Coronary artery (tissue), 2 donors: ENCODE data around the gene ZBTB11.

Experiments used
- DNase-seq: peaks from one replicate; pipeline ENCODE4 v3.0.0-alpha.2; 2017; ENCODE audit warnings: low spot score
- H3K27ac ChIP-seq, 2 donors: fragments of 200-600 bp; sonication (generic); one replicate each; pipeline ENCODE4 v1.5.1; 2016 to 2019
- H3K4me3 ChIP-seq: fragments of 200-600 bp; sonication (generic); 2 replicates; pipeline ENCODE4 v1.5.1; 2016; ENCODE audit warnings: mild to moderate bottlenecking, moderate library complexity
- CTCF ChIP-seq: fragments of 200-600 bp; sonication (generic); IDR thresholded peaks from one replicate; pipeline ENCODE4 v1.5.1; 2019; ENCODE audit warnings: antibody characterized with exemption

The ZBTB11 gene

GRCh38 chr3:101676216-101676764 is 642 bp downstream of the ZBTB11 start:
- peak overlapping the region; percentile 98 for H3K4me3 ChIP-seq
- DNase-seq: peak; percentile 96
- peak overlapping the region; percentile 93 to 98 for H3K27ac ChIP-seq
- no peak for TF ChIP-seq CTCF

- Histone ChIP-seq H3K4me3 (peak overlapping the region; percentile 98), H3K27ac (peak overlapping the region; percentile 93 to 98)
- TF ChIP-seq CTCF: no peak
- no peak for DNase-seq
Observed at GRCh38 chr3:101675709-101676215, 1.2 kb downstream of the ZBTB11 start.

GRCh38 chr3:101674518-101674917 is 2.4 kb downstream of the ZBTB11 start:
- Histone ChIP-seq H3K27ac (no peak overlapping the region), H3K4me3 (no peak overlapping the region)
- TF ChIP-seq CTCF: no peak
- DNase-seq: no peak

- no peak for DNase-seq
- Histone ChIP-seq H3K4me3 (no peak overlapping the region), H3K27ac (no peak overlapping the region)
- TF ChIP-seq CTCF: no peak
Observed at GRCh38 chr3:101673953-101674352, 3.0 kb downstream of the ZBTB11 start.

GRCh38 chr3:101671014-101671413 is 5.9 kb downstream of the ZBTB11 start:
- no peak for TF ChIP-seq CTCF
- DNase-seq: no peak
- H3K4me3 ChIP-seq: no peak overlapping the region
- H3K27ac ChIP-seq: no peak overlapping the region

GRCh38 chr3:101667844-101668243 is 9.1 kb downstream of the ZBTB11 start:
- DNase-seq: no peak
- no peak for TF ChIP-seq CTCF
- Histone ChIP-seq H3K4me3 (no peak overlapping the region), H3K27ac (no peak overlapping the region)

GRCh38 chr3:101667331-101667730 is 9.6 kb downstream of the ZBTB11 start:
- no peak overlapping the region for H3K27ac ChIP-seq
- no peak overlapping the region for H3K4me3 ChIP-seq
- TF ChIP-seq CTCF: no peak
- DNase-seq: no peak
